Measurements from ENCODE around the gene CWC15. TPM values are rescaled to one million over a fixed set of nuclear protein-coding genes. Genes with fewer than 3 reads are reported as not detected.
A peak's percentile ranks its signal among the peaks of the same experiment; 100 is the strongest.
"Not testable (repeated sequence)": the region's sequence is repeated elsewhere in the genome, so short reads cannot be mapped to it uniquely, and the experiment has no call there.

Gene CWC15
- total RNA-seq, 2 donors from 2014 or later = 41.5 to 68.3 TPM

DNA sequence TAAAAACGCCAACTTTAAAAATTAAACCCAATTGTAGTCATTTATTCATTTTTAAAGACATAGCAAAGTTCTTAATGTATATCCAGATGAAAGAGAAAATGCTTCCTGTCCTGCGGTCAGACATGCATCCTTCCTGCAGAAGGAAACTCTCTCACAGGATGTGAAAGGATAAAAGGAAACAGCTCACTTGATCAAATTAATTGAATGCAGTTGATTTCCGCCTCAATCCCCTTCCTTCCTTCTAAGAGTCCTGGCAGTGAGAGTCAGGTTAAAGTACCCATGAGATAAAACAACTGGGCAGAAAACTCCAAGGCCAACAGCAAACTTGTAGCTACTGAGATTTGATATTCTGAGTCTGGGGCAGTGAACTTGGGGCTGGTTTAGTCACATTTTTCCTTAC, 38.5 kb downstream of the CWC15 start:
- H3K27ac Mint-ChIP-seq = no peak overlapping the region

GRCh38 chr11:94934362-94934761, 39.0 kb downstream of the CWC15 start:
- no peak overlapping the region for H3K4me3 Mint-ChIP-seq
- ATAC-seq (peak in 1 of 2 donors; percentile 45), DNase-seq (ENCODE audit: low spot score) (no peak)
- H3K9me3 Mint-ChIP-seq = no peaks in the 10 kb centered on the region
- H3K4me1 Mint-ChIP-seq (ENCODE audit: low read depth in 2 of 2) = no peaks in the 10 kb centered on the region
- peaks cover 9 to 10% of the 10 kb centered on the region in 2 donors for H3K27me3 Mint-ChIP-seq
- no peaks in the 10 kb centered on the region for H3K36me3 Mint-ChIP-seq
- no peak overlapping the region for H3K27ac Mint-ChIP-seq

More for the DNA sequence above, 38.5 kb downstream of the CWC15 start:
- no peak for DNase-seq (ENCODE audit: low spot score)
- Mint-ChIP-seq H3K4me1 (ENCODE audit: low read depth in 2 of 2) (no peaks in the 10 kb centered on the region), H3K9me3 (no peaks in the 10 kb centered on the region), H3K36me3 (no peaks in the 10 kb centered on the region), H3K27me3 (peaks cover 7% of the 10 kb centered on the region in 2 donors), H3K4me3 (no peak overlapping the region)
- ATAC-seq = no peak

- Mint-ChIP-seq H3K4me3 (no peak overlapping the region), H3K27ac (no peak overlapping the region), H3K27me3 (peaks cover 9 to 17% of the 10 kb centered on the region in 2 donors), H3K9me3 (no peaks in the 10 kb centered on the region), H3K36me3 (no peaks in the 10 kb centered on the region), H3K4me1 (ENCODE audit: low read depth in 2 of 2) (no peaks in the 10 kb centered on the region)
- ATAC-seq (no peak), DNase-seq (ENCODE audit: low spot score) (no peak)
These were observed 39.9 kb downstream of the CWC15 start for GRCh38 chr11:94933223-94934130.

- H3K4me3 Mint-ChIP-seq = no peak overlapping the region
- H3K9me3 Mint-ChIP-seq = no peaks in the 10 kb centered on the region
- ATAC-seq (no peak), DNase-seq (ENCODE audit: low spot score) (no peak)
- no peak overlapping the region for H3K27ac Mint-ChIP-seq
- H3K27me3 Mint-ChIP-seq = peaks cover 9 to 21% of the 10 kb centered on the region in 2 donors
- H3K4me1 Mint-ChIP-seq (ENCODE audit: low read depth in 2 of 2) = no peaks in the 10 kb centered on the region
- no peaks in the 10 kb centered on the region for H3K36me3 Mint-ChIP-seq
These were observed 40.9 kb downstream of the CWC15 start for GRCh38 chr11:94932503-94932902.

DNA sequence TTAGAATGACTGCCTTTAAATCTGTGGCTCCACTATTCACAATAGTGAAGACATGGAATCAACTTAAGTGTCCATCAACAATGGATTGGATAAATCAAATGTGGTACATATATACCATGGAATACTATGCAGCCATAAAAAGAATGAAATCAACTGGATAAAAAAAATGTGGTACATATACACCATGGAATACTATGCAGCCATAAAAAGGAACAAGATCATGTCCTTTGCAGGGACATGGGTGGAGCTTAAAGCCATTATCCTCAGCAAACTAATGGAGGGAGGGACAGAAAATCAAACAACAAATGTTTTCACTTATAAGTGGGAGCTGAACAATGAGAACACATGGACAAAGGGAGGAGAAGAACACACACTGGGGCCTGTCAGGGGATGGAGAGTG, 41.3 kb downstream of the CWC15 start:
- H3K27me3 Mint-ChIP-seq = peaks cover 7 to 21% of the 10 kb centered on the region in 2 donors
- H3K36me3 Mint-ChIP-seq; DNase-seq (ENCODE audit: low spot score); H3K4me3 Mint-ChIP-seq; H3K27ac Mint-ChIP-seq; ATAC-seq; H3K9me3 Mint-ChIP-seq; H3K4me1 Mint-ChIP-seq (ENCODE audit: low read depth in 2 of 2): not testable (repeated sequence)

DNA sequence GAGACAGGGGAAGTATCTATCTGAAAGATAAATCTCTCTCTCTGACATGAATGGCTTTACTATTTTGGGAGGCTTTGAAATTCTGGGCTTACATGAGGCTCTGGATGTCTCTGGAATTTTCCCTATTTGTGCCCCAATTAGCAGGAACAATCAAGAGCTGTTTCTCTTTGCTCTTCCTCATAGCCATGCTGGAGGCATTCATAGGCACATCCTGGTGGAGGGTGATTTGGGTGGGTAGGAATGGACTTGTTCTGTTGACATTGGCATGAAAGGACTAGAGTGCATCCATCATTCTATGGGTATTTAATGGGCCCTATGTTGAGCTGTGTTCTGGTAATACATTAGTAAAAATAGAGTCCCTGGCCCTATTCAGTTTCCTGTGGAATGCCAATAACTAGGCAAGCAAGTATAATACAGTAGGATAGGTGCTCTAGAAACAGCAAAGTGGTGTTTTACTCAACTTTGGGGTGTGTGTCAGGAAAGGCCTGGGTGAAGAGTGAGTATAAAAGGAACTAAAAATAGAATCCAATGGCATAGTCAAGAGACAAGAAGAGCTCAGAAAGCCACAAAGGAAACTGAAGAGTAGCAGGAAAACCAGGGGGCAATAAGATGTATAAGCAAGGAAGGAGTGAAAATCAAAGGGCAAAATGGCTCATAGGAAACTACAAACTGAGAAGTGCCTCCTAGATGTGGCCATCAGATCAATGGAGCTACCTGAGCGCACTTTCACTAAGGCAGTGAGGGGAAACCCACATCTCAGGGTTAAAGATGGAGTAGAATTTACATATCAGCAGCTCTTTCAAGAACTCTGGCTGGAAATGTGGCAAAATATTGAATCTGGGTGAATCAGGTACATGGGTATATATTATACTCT, 45.0 kb downstream of the CWC15 start:
- DNase-seq (ENCODE audit: low spot score) = no peak
- H3K4me1 Mint-ChIP-seq (ENCODE audit: low read depth in 2 of 2) = peaks cover 18 to 23% of the 10 kb centered on the region in 2 donors
- H3K4me3 Mint-ChIP-seq = no peak overlapping the region
- no peaks in the 10 kb centered on the region for H3K36me3 Mint-ChIP-seq
- H3K27me3 Mint-ChIP-seq = peaks cover 7 to 21% of the 10 kb centered on the region in 2 donors
- H3K9me3 Mint-ChIP-seq = peaks cover 7% of the 10 kb centered on the region
- H3K27ac Mint-ChIP-seq = no peak overlapping the region
- ATAC-seq = no peak

DNA sequence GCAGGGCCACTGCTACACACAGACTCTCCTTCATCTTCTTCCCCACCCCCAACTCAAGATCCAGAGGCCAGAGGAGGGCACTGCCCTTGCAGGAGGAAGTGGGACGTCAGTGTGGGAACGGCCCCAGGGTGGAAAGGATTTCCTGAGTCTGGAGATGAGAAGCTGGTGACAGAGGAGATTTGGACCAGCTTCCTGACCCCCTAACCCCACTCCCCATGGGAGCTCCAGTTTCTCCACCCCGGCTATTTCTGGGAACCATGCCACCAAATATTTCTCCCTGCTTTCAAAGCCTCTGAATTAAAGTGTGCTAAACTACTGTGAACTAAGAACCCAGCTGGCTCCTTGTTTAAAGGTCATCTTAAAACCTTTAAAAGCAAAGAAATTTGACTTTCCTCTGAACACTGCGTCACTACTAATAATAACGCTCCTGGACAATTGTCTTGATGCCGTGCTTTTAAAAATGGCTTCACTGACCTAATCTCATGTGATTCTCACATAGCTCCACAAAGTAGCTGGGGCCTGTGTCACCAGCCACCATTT, 46.6 kb downstream of the CWC15 start:
- DNase-seq (ENCODE audit: low spot score) (no peak), ATAC-seq (no peak)
- Mint-ChIP-seq H3K27me3 (peaks cover 5 to 21% of the 10 kb centered on the region in 2 donors), H3K27ac (no peak overlapping the region), H3K36me3 (no peaks in the 10 kb centered on the region), H3K9me3 (peaks cover 7% of the 10 kb centered on the region), H3K4me1 (ENCODE audit: low read depth in 2 of 2) (peaks cover 18 to 23% of the 10 kb centered on the region in 2 donors), H3K4me3 (no peak overlapping the region)

DNA sequence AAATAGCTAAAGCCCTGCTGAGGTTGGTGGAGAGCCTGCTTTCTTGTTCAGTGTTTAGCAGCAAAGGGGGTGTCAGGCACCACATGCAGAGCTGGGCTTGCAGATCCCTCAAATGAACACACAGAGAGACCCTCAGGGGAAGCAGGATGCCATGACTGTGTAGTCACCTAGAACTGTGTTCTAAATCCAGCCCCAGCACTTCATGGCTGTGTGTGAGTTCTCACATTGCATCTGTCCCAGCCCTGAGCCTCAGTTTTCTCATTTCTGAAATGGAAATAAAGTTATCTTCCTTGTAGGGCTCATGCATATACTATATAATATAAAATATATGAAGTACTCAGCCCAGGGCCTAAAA, 47.1 kb downstream of the CWC15 start:
- peaks cover 18 to 23% of the 10 kb centered on the region in 2 donors for H3K4me1 Mint-ChIP-seq (ENCODE audit: low read depth in 2 of 2)
- no peak overlapping the region for H3K27ac Mint-ChIP-seq
- no peaks in the 10 kb centered on the region for H3K36me3 Mint-ChIP-seq
- ATAC-seq (peak in 1 of 2 donors; percentile 3), DNase-seq (ENCODE audit: low spot score) (no peak)
- H3K27me3 Mint-ChIP-seq = peaks cover 5 to 21% of the 10 kb centered on the region in 2 donors
- peaks cover 7% of the 10 kb centered on the region for H3K9me3 Mint-ChIP-seq
- H3K4me3 Mint-ChIP-seq = no peak overlapping the region

- H3K9me3 Mint-ChIP-seq = peaks cover 7% of the 10 kb centered on the region
- peaks cover 18 to 23% of the 10 kb centered on the region in 2 donors for H3K4me1 Mint-ChIP-seq (ENCODE audit: low read depth in 2 of 2)
- H3K4me3 Mint-ChIP-seq = no peak overlapping the region
- peak overlapping the region; percentile 59 to 68 for H3K27ac Mint-ChIP-seq
- H3K36me3 Mint-ChIP-seq = no peaks in the 10 kb centered on the region
- DNase-seq (ENCODE audit: low spot score) = no peak
- peaks cover 5 to 19% of the 10 kb centered on the region in 2 donors for H3K27me3 Mint-ChIP-seq
- ATAC-seq = no peak
These were observed 47.7 kb downstream of the CWC15 start for GRCh38 chr11:94925422-94926270.

GRCh38 chr11:94924612-94925011, 48.7 kb downstream of the CWC15 start:
- Mint-ChIP-seq H3K4me1 (ENCODE audit: low read depth in 2 of 2) (peaks cover 18 to 23% of the 10 kb centered on the region in 2 donors), H3K9me3 (peaks cover 7% of the 10 kb centered on the region), H3K4me3 (no peak overlapping the region), H3K36me3 (no peaks in the 10 kb centered on the region), H3K27me3 (peaks cover 3 to 13% of the 10 kb centered on the region in 2 donors), H3K27ac (peak overlapping the region; percentile 59 to 68)
- DNase-seq (ENCODE audit: low spot score) (no peak), ATAC-seq (peak; percentile 46 to 66)

- H3K36me3 Mint-ChIP-seq = no peaks in the 10 kb centered on the region
- ATAC-seq = no peak
- peaks cover 18 to 23% of the 10 kb centered on the region in 2 donors for H3K4me1 Mint-ChIP-seq (ENCODE audit: low read depth in 2 of 2)
- peaks cover 0 to 9% of the 10 kb centered on the region in 2 donors for H3K27me3 Mint-ChIP-seq
- DNase-seq (ENCODE audit: low spot score) = no peak
- peak overlapping the region; percentile 59 to 68 for H3K27ac Mint-ChIP-seq
- H3K9me3 Mint-ChIP-seq = peaks cover 7% of the 10 kb centered on the region
- no peak overlapping the region for H3K4me3 Mint-ChIP-seq
These were observed 49.2 kb downstream of the CWC15 start for GRCh38 chr11:94924171-94924572.

- Mint-ChIP-seq H3K27ac (no peak overlapping the region), H3K9me3 (peaks cover 7% of the 10 kb centered on the region), H3K36me3 (no peaks in the 10 kb centered on the region), H3K4me1 (ENCODE audit: low read depth in 2 of 2) (peaks cover 18 to 23% of the 10 kb centered on the region in 2 donors), H3K4me3 (no peak overlapping the region), H3K27me3 (no peaks in the 10 kb centered on the region)
- DNase-seq (ENCODE audit: low spot score) = no peak
- ATAC-seq = no peak
These were observed 50.4 kb downstream of the CWC15 start for GRCh38 chr11:94923004-94923334.
